K562 (cell line): Measurements from ENCODE around the gene OPHN1.

Experiments
- CHD1 ChIP-seq: fragments of 200-600 bp; sonication (generic); IDR thresholded peaks from one replicate; pipeline ENCODE4 v1.6.1; 2012; ENCODE audit warnings: mild to moderate bottlenecking, moderate library complexity, low read length, inconsistent platforms
- FOXK2 ChIP-seq, 2 experiments: fragments of 450-650 bp; IDR thresholded peaks in 1 of 2; conservative IDR thresholded peaks in 1 of 2; 2 replicates each; pipeline ENCODE4 v1.6.1; 2016; ENCODE audit warnings: low read depth in 2 of 2, mild to moderate bottlenecking in 1 of 2
- KLF6 ChIP-seq: fragments of 250-450 bp; sonication (Bioruptor Pico); IDR thresholded peaks from 2 replicates; pipeline ENCODE4 v1.4.0; 2020; ENCODE audit warnings: mild to moderate bottlenecking, moderate library complexity, borderline replicate concordance
- PHTF2 ChIP-seq: fragments of 250-450 bp; sonication (Bioruptor Pico); IDR thresholded peaks from 2 replicates; pipeline ENCODE4 v1.5.0; 2021; ENCODE audit warnings: mild to moderate bottlenecking
- POLR2A ChIP-seq: fragments of 450-650 bp; conservative IDR thresholded peaks from 2 replicates; pipeline ENCODE4 v1.6.1; 2016
- ZNF121 ChIP-seq: sonication (generic); formaldehyde crosslinking; conservative IDR thresholded peaks from 2 replicates; pipeline ENCODE4 v1.8.0; 2022; ENCODE audit warnings: missing genetic modification reagents
- TF ChIP-seq, protein P1 (sequence below): fragments of 250-450 bp; sonication (Bioruptor Pico); IDR thresholded peaks from 2 replicates; pipeline ENCODE4 v1.8.0; 2021; ENCODE audit warnings: moderate library complexity, mild to moderate bottlenecking, inconsistent platforms

DNA sequence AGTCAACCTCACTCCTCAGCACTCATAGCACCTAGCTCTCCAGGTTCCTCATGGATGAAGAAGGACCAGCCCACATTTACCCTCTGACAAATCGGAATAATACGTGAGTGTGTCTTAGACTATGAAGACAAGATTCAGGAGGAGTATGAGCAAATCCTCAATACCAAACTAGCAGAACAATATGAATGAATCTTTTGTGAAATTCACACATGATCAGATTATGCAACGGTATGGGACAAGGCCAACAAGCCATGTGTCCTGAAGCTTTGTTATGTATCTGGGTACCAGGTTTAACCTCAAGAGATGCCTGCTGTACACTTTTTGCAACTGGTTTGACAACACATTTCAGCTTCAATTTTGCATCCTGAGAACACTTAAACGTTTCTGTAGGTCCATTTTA, 300.1 kb downstream of the OPHN1 start:
- TF ChIP-seq ZNF121 (CRISPR knock-in tag) = no peak
- TF ChIP-seq POLR2A = no peak
- no peak for TF ChIP-seq CHD1
- no peak for TF ChIP-seq PHTF2
- no peak for TF ChIP-seq KLF6 (CRISPR knock-in tag)
- TF ChIP-seq, protein P1, sequence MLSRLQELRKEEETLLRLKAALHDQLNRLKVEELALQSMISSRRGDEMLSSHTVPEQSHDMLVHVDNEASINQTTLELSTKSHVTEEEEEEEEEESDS (CRISPR knock-in tag) = no peak
- TF ChIP-seq FOXK2 (conservative IDR thresholded peaks at IDR 0.05 in 1 of 2, IDR thresholded peaks at IDR 0.05 in 1 of 2; ENCODE audit: low read depth in 2 of 2) = no peak
